Measurements from ENCODE around the gene TCAP. TPM values are rescaled to one million over a fixed set of nuclear protein-coding genes. Genes with fewer than 3 reads are reported as not detected.

TCAP gene
- total RNA-seq, 1 experiment from 2014 or later: 0.54 TPM

- CTCF ChIA-PET: no interaction called here
- no peaks in the 10 kb centered on the region for H3K9me3 ChIP-seq (ENCODE audit: low read depth, low read length, poor library complexity, severe bottlenecking)
- no peak for DNase-seq (ENCODE audit: low spot score)
- intact Hi-C loops (cut with micrococcal nuclease; ENCODE audit: unreplicated experiment): no loop called here
- no peaks in the 10 kb centered on the region for H3K36me3 ChIP-seq (ENCODE audit: insufficient read depth, low read length, poor library complexity, severe bottlenecking)
- POLR2A ChIA-PET (ENCODE audit: low non-redundant PET): no interaction called here
- H3K4me1 ChIP-seq (ENCODE audit: insufficient read depth, low read length, poor library complexity, severe bottlenecking): no peaks in the 10 kb centered on the region
- TF ChIP-seq CTCF (conservative IDR thresholded peaks at IDR 0.05; ENCODE audit: low read depth, low read length) (no peak), EZH2 (IDR thresholded peaks at IDR 0.05; ENCODE audit: borderline replicate concordance, low read depth, low read length, poor library complexity, severe bottlenecking) (no peak)
- H3K27ac ChIP-seq (ENCODE audit: low read depth, low read length, poor library complexity, severe bottlenecking): no peak overlapping the region
- no peaks in the 10 kb centered on the region for H3K27me3 ChIP-seq (replicated peaks; ENCODE audit: insufficient read depth, low read depth, low read length, poor library complexity)
- H3K4me3 ChIP-seq (ENCODE audit: low read depth, low read length, poor library complexity, severe bottlenecking): no peak overlapping the region
- no TSS peak for BruUV-seq (replicated peaks)
Measured at GRCh38 chr17:39704821-39705551, 39.8 kb downstream of the TCAP start.

- Histone ChIP-seq H3K27me3 (replicated peaks; ENCODE audit: insufficient read depth, low read depth, low read length, poor library complexity) (no peaks in the 10 kb centered on the region), H3K36me3 (ENCODE audit: insufficient read depth, low read length, poor library complexity, severe bottlenecking) (no peaks in the 10 kb centered on the region), H3K9me3 (ENCODE audit: low read depth, low read length, poor library complexity, severe bottlenecking) (no peaks in the 10 kb centered on the region), H3K4me1 (ENCODE audit: insufficient read depth, low read length, poor library complexity, severe bottlenecking) (no peaks in the 10 kb centered on the region), H3K4me3 (ENCODE audit: low read depth, low read length, poor library complexity, severe bottlenecking) (no peak overlapping the region), H3K27ac (ENCODE audit: low read depth, low read length, poor library complexity, severe bottlenecking) (no peak overlapping the region)
- ChIA-PET CTCF (no interaction called here), POLR2A (ENCODE audit: low non-redundant PET) (no interaction called here)
- BruUV-seq (replicated peaks): no TSS peak
- intact Hi-C loops (cut with micrococcal nuclease; ENCODE audit: unreplicated experiment): no loop called here
- no peak for DNase-seq (ENCODE audit: low spot score)
- TF ChIP-seq CTCF (conservative IDR thresholded peaks at IDR 0.05; ENCODE audit: low read depth, low read length) (no peak), EZH2 (IDR thresholded peaks at IDR 0.05; ENCODE audit: borderline replicate concordance, low read depth, low read length, poor library complexity, severe bottlenecking) (no peak)
Measured at GRCh38 chr17:39705786-39706348, 40.7 kb downstream of the TCAP start.

DNA sequence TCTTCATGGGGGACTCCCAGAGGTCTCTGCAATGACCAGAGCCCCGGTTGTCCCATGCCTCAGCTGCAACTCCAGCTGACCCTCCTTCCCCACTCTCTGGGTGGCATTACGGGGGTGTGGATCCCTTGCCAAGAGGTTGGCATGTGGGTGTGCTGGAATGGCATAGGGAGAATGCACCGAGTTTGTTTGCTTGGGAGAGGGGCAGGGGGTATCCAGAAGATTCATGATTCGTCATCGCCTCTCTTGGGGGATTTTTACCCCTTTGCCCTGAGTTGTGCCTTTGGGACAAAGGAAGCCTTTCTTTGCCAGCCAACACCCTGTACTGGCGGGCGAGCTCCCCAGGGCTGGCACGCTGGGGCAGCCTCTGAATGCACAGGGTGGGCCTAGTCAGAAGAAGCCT, 41.2 kb downstream of the TCAP start:
- BruUV-seq (replicated peaks): no TSS peak
- ChIA-PET CTCF (no interaction called here), POLR2A (ENCODE audit: low non-redundant PET) (no interaction called here)
- H3K4me1 ChIP-seq (ENCODE audit: insufficient read depth, low read length, poor library complexity, severe bottlenecking): no peaks in the 10 kb centered on the region
- no peak overlapping the region for H3K4me3 ChIP-seq (ENCODE audit: low read depth, low read length, poor library complexity, severe bottlenecking)
- H3K36me3 ChIP-seq (ENCODE audit: insufficient read depth, low read length, poor library complexity, severe bottlenecking): no peaks in the 10 kb centered on the region
- H3K27me3 ChIP-seq (replicated peaks; ENCODE audit: insufficient read depth, low read depth, low read length, poor library complexity): no peaks in the 10 kb centered on the region
- no peak for TF ChIP-seq CTCF (conservative IDR thresholded peaks at IDR 0.05; ENCODE audit: low read depth, low read length)
- TF ChIP-seq EZH2 (IDR thresholded peaks at IDR 0.05; ENCODE audit: borderline replicate concordance, low read depth, low read length, poor library complexity, severe bottlenecking): no peak
- DNase-seq (ENCODE audit: low spot score): no peak
- intact Hi-C loops (cut with micrococcal nuclease; ENCODE audit: unreplicated experiment): no loop called here
- no peak overlapping the region for H3K27ac ChIP-seq (ENCODE audit: low read depth, low read length, poor library complexity, severe bottlenecking)
- no peaks in the 10 kb centered on the region for H3K9me3 ChIP-seq (ENCODE audit: low read depth, low read length, poor library complexity, severe bottlenecking)
